Measurements from ENCODE around the gene HTT-AS.
A peak's percentile ranks its signal among the peaks of the same experiment; 100 is the strongest.

HTT-AS gene

DNA sequence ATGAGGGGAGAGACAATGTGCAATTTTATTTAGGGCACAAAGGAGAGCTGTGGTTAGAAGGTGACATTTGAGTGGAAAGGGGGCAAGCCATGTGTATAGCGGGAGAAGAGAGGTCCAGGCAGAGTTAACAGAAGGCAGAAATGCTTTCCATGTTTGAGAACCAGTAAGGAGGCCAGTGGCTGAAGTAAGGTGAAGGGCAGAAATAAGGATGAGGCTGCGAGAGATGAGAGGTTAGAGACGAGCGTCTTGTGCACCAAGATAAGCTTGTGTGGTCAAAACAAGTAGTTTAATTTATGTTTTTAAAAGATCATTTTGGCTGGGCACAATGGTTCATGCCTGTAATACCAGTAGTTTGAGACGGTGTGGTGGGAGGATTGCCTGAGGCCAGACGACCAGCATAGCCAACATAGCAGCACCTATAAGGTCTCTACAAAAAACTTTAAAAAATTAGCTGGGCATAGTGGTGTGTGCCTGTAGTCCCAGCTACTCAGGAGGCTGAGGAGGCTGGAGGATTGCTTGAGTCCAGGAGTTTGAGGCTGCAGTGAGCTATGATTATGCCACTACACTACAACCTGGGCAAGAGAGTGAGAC lies 8.7 kb upstream of the HTT-AS start:
- Mint-ChIP-seq H3K27ac (ENCODE audit: low read depth) (no peak overlapping the region), H3K4me1 (peaks cover 37% of the 10 kb centered on the region), H3K27me3 (no peaks in the 10 kb centered on the region), H3K4me3 (no peak overlapping the region), H3K9me3 (no peaks in the 10 kb centered on the region), H3K36me3 (ENCODE audit: insufficient read depth) (peaks cover 16% of the 10 kb centered on the region)
- ATAC-seq (replicated peaks; ENCODE audit: extremely low read depth, poor library complexity, severe bottlenecking) (no peak), DNase-seq (ENCODE audit: low spot score in 2 of 2) (no peak)

DNA sequence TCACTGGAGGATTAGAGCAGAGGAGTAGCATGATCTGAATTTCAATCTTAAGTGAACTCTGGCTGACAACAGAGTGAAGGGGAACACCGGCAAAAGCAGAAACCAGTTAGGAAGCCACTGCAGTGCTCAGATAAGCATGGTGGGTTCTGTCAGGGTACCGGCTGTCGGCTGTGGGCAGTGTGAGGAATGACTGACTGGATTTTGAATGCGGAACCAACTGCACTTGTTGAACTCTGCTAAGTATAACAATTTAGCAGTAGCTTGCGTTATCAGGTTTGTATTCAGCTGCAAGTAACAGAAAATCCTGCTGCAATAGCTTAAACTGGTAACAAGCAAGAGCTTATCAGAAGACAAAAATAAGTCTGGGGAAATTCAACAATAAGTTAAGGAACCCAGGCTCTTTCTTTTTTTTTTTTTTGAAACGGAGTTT lies 5.4 kb upstream of the HTT-AS start:
- H3K36me3 Mint-ChIP-seq (ENCODE audit: insufficient read depth): peaks cover 5% of the 10 kb centered on the region
- no peaks in the 10 kb centered on the region for H3K9me3 Mint-ChIP-seq
- no peak overlapping the region for H3K27ac Mint-ChIP-seq (ENCODE audit: low read depth)
- no peak for ATAC-seq (replicated peaks; ENCODE audit: extremely low read depth, poor library complexity, severe bottlenecking)
- no peaks in the 10 kb centered on the region for H3K27me3 Mint-ChIP-seq
- no peak overlapping the region for H3K4me3 Mint-ChIP-seq
- DNase-seq (ENCODE audit: low spot score in 2 of 2): no peak
- H3K4me1 Mint-ChIP-seq: peaks cover 41% of the 10 kb centered on the region

DNA sequence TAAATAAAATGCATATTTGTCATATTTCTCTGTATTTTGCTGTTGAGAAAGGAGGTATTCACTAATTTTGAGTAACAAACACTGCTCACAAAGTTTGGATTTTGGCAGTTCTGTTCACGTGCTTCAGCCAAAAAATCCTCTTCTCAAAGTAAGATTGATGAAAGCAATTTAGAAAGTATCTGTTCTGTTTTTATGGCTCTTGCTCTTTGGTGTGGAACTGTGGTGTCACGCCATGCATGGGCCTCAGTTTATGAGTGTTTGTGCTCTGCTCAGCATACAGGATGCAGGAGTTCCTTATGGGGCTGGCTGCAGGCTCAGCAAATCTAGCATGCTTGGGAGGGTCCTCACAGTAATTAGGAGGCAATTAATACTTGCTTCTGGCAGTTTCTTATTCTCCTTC lies 3.5 kb upstream of the HTT-AS start:
- peaks cover 8% of the 10 kb centered on the region for H3K36me3 Mint-ChIP-seq (ENCODE audit: insufficient read depth)
- H3K9me3 Mint-ChIP-seq: no peaks in the 10 kb centered on the region
- no peak for ATAC-seq (replicated peaks; ENCODE audit: extremely low read depth, poor library complexity, severe bottlenecking)
- DNase-seq (ENCODE audit: low spot score in 2 of 2): no peak
- H3K27me3 Mint-ChIP-seq: no peaks in the 10 kb centered on the region
- H3K4me1 Mint-ChIP-seq: peaks cover 32% of the 10 kb centered on the region
- no peak overlapping the region for H3K4me3 Mint-ChIP-seq
- no peak overlapping the region for H3K27ac Mint-ChIP-seq (ENCODE audit: low read depth)

DNA sequence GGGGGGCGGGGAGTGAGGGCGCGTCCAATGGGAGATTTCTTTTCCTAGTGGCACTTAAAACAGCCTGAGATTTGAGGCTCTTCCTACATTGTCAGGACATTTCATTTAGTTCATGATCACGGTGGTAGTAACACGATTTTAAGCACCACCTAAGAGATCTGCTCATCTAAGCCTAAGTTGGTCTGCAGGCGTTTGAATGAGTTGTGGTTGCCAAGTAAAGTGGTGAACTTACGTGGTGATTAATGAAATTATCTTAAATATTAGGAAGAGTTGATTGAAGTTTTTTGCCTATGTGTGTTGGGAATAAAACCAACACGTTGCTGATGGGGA lies 1.3 kb upstream of the HTT-AS start:
- peak overlapping the region; percentile 90 for H3K4me3 Mint-ChIP-seq
- peaks cover 10% of the 10 kb centered on the region for H3K36me3 Mint-ChIP-seq (ENCODE audit: insufficient read depth)
- DNase-seq (ENCODE audit: low spot score in 2 of 2) (no peak), ATAC-seq (replicated peaks; ENCODE audit: extremely low read depth, poor library complexity, severe bottlenecking) (no peak)
- H3K4me1 Mint-ChIP-seq: peaks cover 28% of the 10 kb centered on the region
- H3K9me3 Mint-ChIP-seq: no peaks in the 10 kb centered on the region
- peak overlapping the region; percentile 84 for H3K27ac Mint-ChIP-seq (ENCODE audit: low read depth)
- no peaks in the 10 kb centered on the region for H3K27me3 Mint-ChIP-seq

DNA sequence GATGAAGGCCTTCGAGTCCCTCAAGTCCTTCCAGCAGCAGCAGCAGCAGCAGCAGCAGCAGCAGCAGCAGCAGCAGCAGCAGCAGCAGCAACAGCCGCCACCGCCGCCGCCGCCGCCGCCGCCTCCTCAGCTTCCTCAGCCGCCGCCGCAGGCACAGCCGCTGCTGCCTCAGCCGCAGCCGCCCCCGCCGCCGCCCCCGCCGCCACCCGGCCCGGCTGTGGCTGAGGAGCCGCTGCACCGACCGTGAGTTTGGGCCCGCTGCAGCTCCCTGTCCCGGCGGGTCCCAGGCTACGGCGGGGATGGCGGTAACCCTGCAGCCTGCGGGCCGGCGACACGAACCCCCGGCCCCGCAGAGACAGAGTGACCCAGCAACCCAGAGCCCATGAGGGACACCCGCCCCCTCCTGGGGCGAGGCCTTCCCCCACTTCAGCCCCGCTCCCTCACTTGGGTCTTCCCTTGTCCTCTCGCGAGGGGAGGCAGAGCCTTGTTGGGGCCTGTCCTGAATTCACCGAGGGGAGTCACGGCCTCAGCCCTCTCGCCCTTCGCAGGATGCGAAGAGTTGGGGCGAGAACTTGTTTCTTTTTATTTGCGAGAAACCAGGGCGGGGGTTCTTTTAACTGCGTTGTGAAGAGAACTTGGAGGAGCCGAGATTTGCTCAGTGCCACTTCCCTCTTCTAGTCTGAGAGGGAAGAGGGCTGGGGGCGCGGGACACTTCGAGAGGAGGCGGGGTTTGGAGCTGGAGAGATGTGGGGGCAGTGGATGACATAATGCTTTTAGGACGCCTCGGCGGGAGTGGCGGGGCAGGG lies 711 bp upstream of the HTT-AS start:
- H3K4me1 Mint-ChIP-seq: peaks cover 28% of the 10 kb centered on the region
- peak overlapping the region; percentile 84 for H3K27ac Mint-ChIP-seq (ENCODE audit: low read depth)
- ATAC-seq (replicated peaks; ENCODE audit: extremely low read depth, poor library complexity, severe bottlenecking) (peak; percentile 24), DNase-seq (ENCODE audit: low spot score in 2 of 2) (peak in 1 of 2 donors; percentile 21)
- peaks cover 10% of the 10 kb centered on the region for H3K36me3 Mint-ChIP-seq (ENCODE audit: insufficient read depth)
- H3K27me3 Mint-ChIP-seq: no peaks in the 10 kb centered on the region
- H3K9me3 Mint-ChIP-seq: no peaks in the 10 kb centered on the region
- peak overlapping the region; percentile 90 for H3K4me3 Mint-ChIP-seq

DNA sequence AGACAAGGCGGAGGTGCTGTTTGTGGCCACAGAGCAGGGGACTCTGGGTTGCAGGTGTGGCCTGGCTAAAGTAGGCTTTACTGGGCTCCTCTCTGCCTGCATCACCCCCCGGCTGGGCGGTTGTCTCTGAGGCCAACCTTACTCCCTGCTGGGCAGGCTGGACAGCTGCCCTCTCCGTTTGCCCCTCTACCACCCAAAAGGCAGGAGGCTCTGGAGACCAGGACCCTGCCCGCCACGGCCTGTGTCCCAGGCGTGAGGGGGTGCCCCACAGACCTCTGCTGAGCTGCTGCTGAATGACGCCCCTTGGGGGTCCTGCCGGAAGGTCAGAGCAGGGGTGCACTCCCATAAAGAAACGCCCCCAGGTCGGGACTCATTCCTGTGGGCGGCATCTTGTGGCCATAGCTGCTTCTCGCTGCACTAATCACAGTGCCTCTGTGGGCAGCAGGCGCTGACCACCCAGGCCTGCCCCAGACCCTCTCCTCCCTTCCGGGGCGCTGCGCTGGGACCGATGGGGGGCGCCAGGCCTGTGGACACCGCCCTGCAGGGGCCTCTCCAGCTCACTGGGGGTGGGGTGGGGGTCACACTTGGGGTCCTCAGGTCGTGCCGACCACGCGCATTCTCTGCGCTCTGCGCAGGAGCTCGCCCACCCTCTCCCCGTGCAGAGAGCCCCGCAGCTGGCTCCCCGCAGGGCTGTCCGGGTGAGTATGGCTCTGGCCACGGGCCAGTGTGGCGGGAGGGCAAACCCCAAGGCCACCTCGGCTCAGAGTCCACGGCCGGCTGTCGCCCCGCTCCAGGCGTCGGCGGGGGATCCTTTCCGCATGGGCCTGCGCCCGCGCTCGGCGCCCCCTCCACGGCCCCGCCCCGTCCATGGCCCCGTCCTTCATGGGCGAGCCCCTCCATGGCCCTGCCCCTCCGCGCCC lies 920 bp downstream of the HTT-AS start:
- Mint-ChIP-seq H3K4me3 (peak overlapping the region; percentile 90), H3K4me1 (peaks cover 18% of the 10 kb centered on the region), H3K36me3 (ENCODE audit: insufficient read depth) (peaks cover 8% of the 10 kb centered on the region), H3K27ac (ENCODE audit: low read depth) (no peak overlapping the region), H3K9me3 (no peaks in the 10 kb centered on the region), H3K27me3 (no peaks in the 10 kb centered on the region)
- peak; percentile 35 for ATAC-seq (replicated peaks; ENCODE audit: extremely low read depth, poor library complexity, severe bottlenecking)
- peak in 1 of 2 donors; percentile 10 for DNase-seq (ENCODE audit: low spot score in 2 of 2)

DNA sequence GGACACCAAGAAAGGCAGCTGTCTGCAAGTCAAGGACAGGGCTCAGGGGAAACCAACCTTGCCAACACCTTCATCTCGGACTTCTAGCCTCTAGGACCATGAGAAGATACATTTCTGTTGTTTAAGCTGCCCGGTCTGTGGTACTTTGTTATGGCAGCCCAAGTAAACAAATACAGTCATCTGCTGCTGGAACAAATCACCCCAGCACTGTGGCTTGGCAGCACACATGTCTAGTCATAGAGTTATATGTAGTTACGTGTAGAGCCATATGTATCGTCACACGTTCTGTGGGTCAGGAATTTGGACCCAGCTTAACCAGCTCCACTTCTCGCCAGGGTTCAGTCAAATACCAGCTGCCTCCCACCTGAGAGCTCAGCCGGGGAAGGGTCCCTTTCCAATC lies 2.5 kb downstream of the HTT-AS start:
- ATAC-seq (replicated peaks; ENCODE audit: extremely low read depth, poor library complexity, severe bottlenecking) (no peak), DNase-seq (ENCODE audit: low spot score in 2 of 2) (no peak)
- peak overlapping the region; percentile 53 for H3K4me3 Mint-ChIP-seq
- H3K27me3 Mint-ChIP-seq: no peaks in the 10 kb centered on the region
- no peak overlapping the region for H3K27ac Mint-ChIP-seq (ENCODE audit: low read depth)
- H3K4me1 Mint-ChIP-seq: peaks cover 12% of the 10 kb centered on the region
- no peaks in the 10 kb centered on the region for H3K9me3 Mint-ChIP-seq
- peaks cover 8% of the 10 kb centered on the region for H3K36me3 Mint-ChIP-seq (ENCODE audit: insufficient read depth)

DNA sequence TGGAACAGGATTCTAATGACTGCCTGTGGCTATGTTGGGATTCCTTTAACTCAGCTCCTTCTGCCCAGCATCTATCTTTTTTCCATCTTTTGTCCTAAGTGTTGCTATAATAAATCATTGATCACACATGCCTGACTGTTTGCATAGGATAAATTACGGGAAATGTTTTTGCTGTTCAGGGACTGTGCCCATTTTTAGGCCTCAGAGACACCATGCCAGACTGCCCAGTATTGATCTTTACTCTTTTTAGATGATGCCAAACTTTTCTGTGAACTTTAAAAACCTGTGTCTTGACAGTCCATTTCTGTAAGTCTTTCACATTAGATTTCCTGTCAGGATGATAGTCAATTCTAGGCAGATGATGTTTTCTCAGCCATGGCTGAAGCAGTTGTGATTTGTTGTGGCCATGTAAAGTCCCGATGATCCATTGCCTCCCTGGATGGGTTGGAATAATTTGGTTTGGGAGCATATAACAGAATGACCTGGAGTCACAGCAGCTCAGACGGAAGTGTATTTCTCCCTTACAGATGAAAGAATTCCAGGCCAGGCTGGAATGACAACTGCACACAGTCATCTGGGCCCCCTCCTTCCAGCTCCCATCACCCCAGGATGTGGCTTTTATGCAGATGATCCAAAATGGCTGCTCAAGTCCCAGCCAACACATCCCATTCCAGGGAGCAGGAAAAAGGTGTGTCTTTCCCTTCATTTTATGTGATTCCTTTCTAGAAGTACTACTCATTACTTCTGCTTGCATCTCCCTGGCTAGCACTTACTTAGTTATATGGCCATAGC lies 3.4 kb downstream of the HTT-AS start:
- ATAC-seq (replicated peaks; ENCODE audit: extremely low read depth, poor library complexity, severe bottlenecking) (no peak), DNase-seq (ENCODE audit: low spot score in 2 of 2) (no peak)
- H3K4me1 Mint-ChIP-seq: peaks cover 9% of the 10 kb centered on the region
- H3K36me3 Mint-ChIP-seq (ENCODE audit: insufficient read depth): peaks cover 8% of the 10 kb centered on the region
- no peaks in the 10 kb centered on the region for H3K27me3 Mint-ChIP-seq
- H3K27ac Mint-ChIP-seq (ENCODE audit: low read depth): no peak overlapping the region
- H3K9me3 Mint-ChIP-seq: no peaks in the 10 kb centered on the region
- H3K4me3 Mint-ChIP-seq: no peak overlapping the region

DNA sequence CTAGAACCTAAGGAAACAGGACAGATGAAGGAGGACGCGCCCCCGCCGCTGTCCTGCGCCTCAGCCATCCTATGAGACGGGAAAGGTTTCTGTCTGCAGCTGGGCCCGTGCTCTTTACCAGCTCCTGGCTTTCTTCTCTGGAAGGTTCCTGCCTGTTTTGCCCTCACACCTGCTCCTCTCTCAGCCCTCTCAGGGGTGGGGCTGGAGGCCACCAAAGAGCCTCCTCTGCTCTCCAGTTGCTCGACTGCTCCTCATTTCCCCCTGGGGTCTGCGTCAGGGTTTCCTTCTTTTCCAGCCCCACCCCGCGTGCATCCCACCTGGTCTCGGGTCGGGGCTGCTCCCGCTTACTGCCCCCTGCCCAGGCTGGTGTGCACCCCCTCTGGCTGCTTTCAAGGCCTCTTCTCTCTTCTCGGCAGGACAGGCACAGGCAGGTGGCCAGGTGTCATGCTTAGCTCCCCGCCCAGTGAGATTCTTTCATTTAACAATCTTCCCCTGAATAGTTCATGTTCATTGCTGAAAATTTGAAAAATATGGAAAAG lies 4.6 kb downstream of the HTT-AS start:
- no peak for DNase-seq (ENCODE audit: low spot score in 2 of 2)
- Mint-ChIP-seq H3K9me3 (no peaks in the 10 kb centered on the region), H3K4me3 (no peak overlapping the region), H3K4me1 (no peaks in the 10 kb centered on the region), H3K27me3 (no peaks in the 10 kb centered on the region), H3K36me3 (ENCODE audit: insufficient read depth) (peaks cover 5% of the 10 kb centered on the region), H3K27ac (ENCODE audit: low read depth) (no peak overlapping the region)
- no peak for ATAC-seq (replicated peaks; ENCODE audit: extremely low read depth, poor library complexity, severe bottlenecking)

DNA sequence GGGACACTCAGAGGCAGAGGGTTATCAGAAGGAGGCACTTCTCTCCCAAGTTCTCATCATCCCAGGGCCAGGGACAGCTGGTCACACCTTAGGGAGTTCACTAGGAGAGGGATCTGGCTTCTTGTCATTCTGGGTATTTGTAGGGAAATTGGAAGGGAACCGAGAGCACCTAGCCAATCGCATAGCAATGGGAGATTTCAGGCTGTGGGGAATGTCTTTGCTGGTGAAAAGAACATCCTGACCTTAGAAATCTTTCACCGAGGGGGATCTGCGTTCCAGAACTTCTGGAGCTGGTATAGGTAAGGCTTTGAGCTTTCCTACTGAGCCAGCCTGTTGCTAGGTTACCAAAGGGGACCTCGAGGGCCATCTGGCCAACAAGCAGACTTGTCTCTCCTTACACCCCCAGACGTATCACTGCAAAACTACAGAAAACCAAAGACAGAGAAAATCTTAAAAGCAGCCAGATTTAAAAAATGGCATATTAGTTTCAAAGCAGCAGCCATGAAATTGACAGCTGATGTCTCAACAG lies 6.8 kb downstream of the HTT-AS start:
- H3K27me3 Mint-ChIP-seq: peaks cover 10% of the 10 kb centered on the region
- ATAC-seq (replicated peaks; ENCODE audit: extremely low read depth, poor library complexity, severe bottlenecking) (no peak), DNase-seq (ENCODE audit: low spot score in 2 of 2) (no peak)
- no peaks in the 10 kb centered on the region for H3K9me3 Mint-ChIP-seq
- H3K36me3 Mint-ChIP-seq (ENCODE audit: insufficient read depth): peaks cover 1% of the 10 kb centered on the region
- H3K4me3 Mint-ChIP-seq: no peak overlapping the region
- H3K27ac Mint-ChIP-seq (ENCODE audit: low read depth): no peak overlapping the region
- H3K4me1 Mint-ChIP-seq: no peaks in the 10 kb centered on the region

DNA sequence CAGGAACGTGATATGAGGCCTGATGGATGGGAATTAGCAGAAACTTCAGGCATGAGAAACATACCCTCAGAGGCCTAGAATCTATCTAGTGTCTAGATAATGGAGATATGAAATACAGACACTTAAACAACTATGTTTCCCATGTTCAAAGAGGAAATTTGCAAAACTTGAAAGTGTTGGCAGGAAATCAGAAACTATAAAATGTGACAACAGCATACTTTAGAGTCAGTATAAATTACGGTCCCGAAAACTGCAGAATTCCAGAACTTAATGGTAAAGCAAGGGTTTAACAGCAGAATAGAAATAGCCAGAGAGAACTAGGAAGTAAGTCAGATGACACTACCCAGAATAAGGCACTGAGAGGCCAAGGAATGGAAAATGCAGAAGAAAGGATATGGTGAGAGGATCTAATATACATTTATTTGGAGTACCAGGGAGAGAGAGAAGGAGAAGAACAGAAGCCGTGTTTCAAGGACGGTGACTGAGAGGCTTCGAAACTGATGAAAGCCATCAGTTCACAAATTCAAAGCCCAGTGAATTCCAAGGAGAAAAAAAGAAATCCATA lies 7.4 kb downstream of the HTT-AS start:
- Mint-ChIP-seq H3K4me1 (no peaks in the 10 kb centered on the region), H3K9me3 (no peaks in the 10 kb centered on the region), H3K36me3 (ENCODE audit: insufficient read depth) (no peaks in the 10 kb centered on the region), H3K4me3 (no peak overlapping the region), H3K27ac (ENCODE audit: low read depth) (no peak overlapping the region), H3K27me3 (peaks cover 13% of the 10 kb centered on the region)
- no peak for ATAC-seq (replicated peaks; ENCODE audit: extremely low read depth, poor library complexity, severe bottlenecking)
- no peak for DNase-seq (ENCODE audit: low spot score in 2 of 2)
